Astrocyte (in vitro differentiated cells and primary cell): ENCODE results near the gene PDE4A.

Experiments used
- EZH2 ChIP-seq: IDR thresholded peaks from 2 replicates; pipeline ENCODE4 v1.6.1; 2012; ENCODE audit warnings: mild to moderate bottlenecking, low read length, inconsistent platforms; ENCODE audit not compliant: insufficient read depth
- TF ChIP-seq, protein P1 (sequence below): IDR thresholded peaks from 2 replicates; pipeline ENCODE4 v1.5.1; 2011; ENCODE audit warnings: low read depth, mild to moderate bottlenecking, inconsistent platforms, low read length, moderate library complexity; ENCODE audit not compliant: insufficient read depth

DNA sequence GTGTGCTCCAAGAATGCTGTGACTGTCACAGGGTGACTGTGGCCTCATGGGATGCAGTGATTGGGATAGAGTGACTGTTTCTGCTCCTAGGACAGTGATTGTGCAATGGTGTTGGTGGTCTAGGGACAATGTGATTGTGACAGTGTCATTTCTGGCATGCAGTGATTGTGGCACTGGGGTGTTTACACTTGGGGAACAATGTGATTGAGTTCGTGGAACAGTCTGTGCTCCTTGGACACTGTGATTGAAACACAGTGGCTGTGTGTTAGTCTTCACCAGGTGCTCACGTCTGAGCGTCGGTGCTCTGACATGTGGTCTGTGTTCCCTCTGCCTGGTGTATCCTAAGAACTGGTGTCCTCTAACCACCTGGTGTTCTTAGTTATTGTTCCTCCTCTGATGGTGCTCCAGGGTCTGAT, 1.7 kb downstream of the PDE4A start:
- TF ChIP-seq, protein P1, sequence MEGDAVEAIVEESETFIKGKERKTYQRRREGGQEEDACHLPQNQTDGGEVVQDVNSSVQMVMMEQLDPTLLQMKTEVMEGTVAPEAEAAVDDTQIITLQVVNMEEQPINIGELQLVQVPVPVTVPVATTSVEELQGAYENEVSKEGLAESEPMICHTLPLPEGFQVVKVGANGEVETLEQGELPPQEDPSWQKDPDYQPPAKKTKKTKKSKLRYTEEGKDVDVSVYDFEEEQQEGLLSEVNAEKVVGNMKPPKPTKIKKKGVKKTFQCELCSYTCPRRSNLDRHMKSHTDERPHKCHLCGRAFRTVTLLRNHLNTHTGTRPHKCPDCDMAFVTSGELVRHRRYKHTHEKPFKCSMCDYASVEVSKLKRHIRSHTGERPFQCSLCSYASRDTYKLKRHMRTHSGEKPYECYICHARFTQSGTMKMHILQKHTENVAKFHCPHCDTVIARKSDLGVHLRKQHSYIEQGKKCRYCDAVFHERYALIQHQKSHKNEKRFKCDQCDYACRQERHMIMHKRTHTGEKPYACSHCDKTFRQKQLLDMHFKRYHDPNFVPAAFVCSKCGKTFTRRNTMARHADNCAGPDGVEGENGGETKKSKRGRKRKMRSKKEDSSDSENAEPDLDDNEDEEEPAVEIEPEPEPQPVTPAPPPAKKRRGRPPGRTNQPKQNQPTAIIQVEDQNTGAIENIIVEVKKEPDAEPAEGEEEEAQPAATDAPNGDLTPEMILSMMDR: no peak
- no peak for TF ChIP-seq EZH2
